ENCODE measurements around the gene ZNF692.
A peak's percentile ranks its signal among the peaks of the same experiment; 100 is the strongest.

Gene ZNF692

GRCh38 chr1:248873993-248874533 is 15.2 kb upstream of the ZNF692 start:
- no peak for DNase-seq

- DNase-seq: peak; percentile 93
These were observed 14.6 kb upstream of the ZNF692 start for GRCh38 chr1:248873409-248873992.

- peak; percentile 73 for DNase-seq
These were observed 14.0 kb upstream of the ZNF692 start for GRCh38 chr1:248872752-248873408.

- no peak for DNase-seq
These were observed 13.0 kb upstream of the ZNF692 start for GRCh38 chr1:248871837-248872401.

GRCh38 chr1:248862998-248863881 is 4.4 kb upstream of the ZNF692 start:
- peak; percentile 77 for DNase-seq

GRCh38 chr1:248862695-248862997 is 3.8 kb upstream of the ZNF692 start:
- no peak for DNase-seq

GRCh38 chr1:248861616-248862015 is 2.7 kb upstream of the ZNF692 start:
- no peak for DNase-seq

GRCh38 chr1:248860007-248860406 is 1.1 kb upstream of the ZNF692 start:
- DNase-seq: no peak

GRCh38 chr1:248858096-248858890 is 592 bp downstream of the ZNF692 start:
- peak; percentile 71 for DNase-seq

- DNase-seq: no peak
These were observed 1.2 kb downstream of the ZNF692 start for GRCh38 chr1:248857749-248858095.

GRCh38 chr1:248857201-248857600 is 1.7 kb downstream of the ZNF692 start:
- no peak for DNase-seq

- DNase-seq: no peak
These were observed 2.7 kb downstream of the ZNF692 start for GRCh38 chr1:248856176-248856575.

GRCh38 chr1:248855580-248855979 is 3.3 kb downstream of the ZNF692 start:
- DNase-seq: no peak

- no peak for DNase-seq
These were observed 5.1 kb downstream of the ZNF692 start for GRCh38 chr1:248853663-248854375.

GRCh38 chr1:248852481-248853405 is 6.1 kb downstream of the ZNF692 start:
- DNase-seq: no peak

- DNase-seq: no peak
These were observed 7.5 kb downstream of the ZNF692 start for GRCh38 chr1:248851390-248851789.

GRCh38 chr1:248850536-248851251 is 8.2 kb downstream of the ZNF692 start:
- no peak for DNase-seq

- no peak for DNase-seq
These were observed 8.8 kb downstream of the ZNF692 start for GRCh38 chr1:248850124-248850523.

- DNase-seq: no peak
These were observed 9.2 kb downstream of the ZNF692 start for GRCh38 chr1:248849637-248850036.

- no peak for DNase-seq
These were observed 9.7 kb downstream of the ZNF692 start for GRCh38 chr1:248849152-248849551.

Data from fibroblast of skin of back (primary cell).